ENCODE data around the gene TTC39A. TPM values are rescaled to one million over a fixed set of nuclear protein-coding genes. Genes with fewer than 3 reads are reported as not detected.

TTC39A gene
- total and polyA plus RNA-seq, 11 donors, result 8.4 to 29.2 (median 23.2) TPM

GRCh38 chr1:51328279-51328678, 2.1 kb downstream of the TTC39A start:
- TF ChIP-seq POLR2A (IDR thresholded peaks at IDR 0.05) (no peak), CTCF (IDR thresholded peaks at IDR 0.05) (no peak)
- DNase-seq, result no peak
- H3K4me1 ChIP-seq, result peaks cover 0 to 42% (median 14%) of the 10 kb centered on the region in 12 donors
- peaks cover 0 to 16% (median 0%) of the 10 kb centered on the region in 9 donors for H3K27me3 ChIP-seq
- H3K9me3 ChIP-seq, result no peaks in the 10 kb centered on the region
- ATAC-seq, result no peak
- H3K4me3 ChIP-seq, result no peak overlapping the region
- 85 to 95% (median 89%) methylated on average over 3 of the region's 3 CpGs for WGBS, 4 donors
- intact Hi-C loops (cut with DNase I), result loop anchor here in 1 of 10 donors (10.0 kb wide), 1 partner anchor 207 kb away; no protein-coding TSS in a partner anchor
- H3K27ac ChIP-seq, result peak overlapping the region in 1 of 12 donors; percentile 90
- no peaks in the 10 kb centered on the region for H3K36me3 ChIP-seq

- TF ChIP-seq CTCF (IDR thresholded peaks at IDR 0.05) (no peak), POLR2A (IDR thresholded peaks at IDR 0.05) (no peak)
- intact Hi-C loops (cut with DNase I), result loop anchor here in 1 of 10 donors (10.0 kb wide), 1 partner anchor 207 kb away; no protein-coding TSS in a partner anchor
- peaks cover 0 to 42% (median 14%) of the 10 kb centered on the region in 12 donors for H3K4me1 ChIP-seq
- DNase-seq, result no peak
- no peaks in the 10 kb centered on the region for H3K9me3 ChIP-seq
- no peaks in the 10 kb centered on the region for H3K36me3 ChIP-seq
- H3K27me3 ChIP-seq, result peaks cover 0 to 16% (median 0%) of the 10 kb centered on the region in 9 donors
- ATAC-seq, result no peak
- H3K4me3 ChIP-seq, result no peak overlapping the region
- H3K27ac ChIP-seq, result peak overlapping the region in 5 of 12 donors; percentile 56 to 89 (median 74)
- WGBS, 4 donors, result 73 to 82% (median 79%) methylated on average over 5 of the region's 5 CpGs
These were observed 3.0 kb downstream of the TTC39A start for GRCh38 chr1:51327386-51327785.

GRCh38 chr1:51326839-51327238, 3.5 kb downstream of the TTC39A start:
- WGBS, 4 donors, result 56 to 64% (median 60%) methylated on average over 8 of the region's 8 CpGs
- Histone ChIP-seq H3K27me3 (peaks cover 0 to 16% (median 0%) of the 10 kb centered on the region in 9 donors), H3K36me3 (no peaks in the 10 kb centered on the region), H3K9me3 (no peaks in the 10 kb centered on the region), H3K4me3 (peak overlapping the region in 1 of 12 donors; percentile 7), H3K4me1 (peaks cover 0 to 38% (median 14%) of the 10 kb centered on the region in 12 donors), H3K27ac (peak overlapping the region in 11 of 12 donors; percentile 38 to 89 (median 64))
- DNase-seq (peak in 1 of 5 donors; percentile 26), ATAC-seq (peak; percentile 15 to 30 (median 22))
- intact Hi-C loops (cut with DNase I), result loop anchor here in 1 of 10 donors (10.0 kb wide), 1 partner anchor 208 kb away; no protein-coding TSS in a partner anchor
- TF ChIP-seq POLR2A (IDR thresholded peaks at IDR 0.05), result no peak
- TF ChIP-seq CTCF (IDR thresholded peaks at IDR 0.05), result no peak

GRCh38 chr1:51325878-51326755, 4.2 kb downstream of the TTC39A start:
- Histone ChIP-seq H3K36me3 (no peaks in the 10 kb centered on the region), H3K27ac (peak overlapping the region; percentile 15 to 89 (median 63)), H3K9me3 (no peaks in the 10 kb centered on the region), H3K27me3 (peaks cover 0 to 16% (median 0%) of the 10 kb centered on the region in 9 donors), H3K4me1 (peaks cover 0 to 33% (median 9%) of the 10 kb centered on the region in 12 donors), H3K4me3 (peak overlapping the region in 1 of 12 donors; percentile 7)
- DNase-seq (peak in 2 of 5 donors; percentile 26 to 48), ATAC-seq (peak; percentile 51 to 67 (median 56))
- WGBS, 4 donors, result 48 to 57% (median 53%) methylated on average over 16 of the region's 16 CpGs
- no peak for TF ChIP-seq CTCF (IDR thresholded peaks at IDR 0.05)
- TF ChIP-seq POLR2A (IDR thresholded peaks at IDR 0.05), result no peak
- intact Hi-C loops (cut with DNase I), result loop anchor here in 1 of 10 donors (10.0 kb wide), 1 partner anchor 209 kb away; no protein-coding TSS in a partner anchor
